Inferior parietal cortex (tissue), 1 donor: Measurements from ENCODE around the gene DMRT1.
A peak's percentile ranks its signal among the peaks of the same experiment; 100 is the strongest.

Experiments used
- DNase-seq: peaks from one replicate; pipeline ENCODE4 v3.0.0-alpha.2; 2016; ENCODE audit errors: extremely low spot score

The DMRT1 gene

GRCh38 chr9:841371-842209, at the start of gene DMRT1:
Gene DMRT1 (plus strand): TSS chr9:841697. CDS start chr9:841839, 142 bp downstream.
- no peak for DNase-seq

- no peak for DNase-seq
Observed at GRCh38 chr9:792331-793260, 48.9 kb upstream of the DMRT1 start.

GRCh38 chr9:794386-794785, 47.1 kb upstream of the DMRT1 start:
- no peak for DNase-seq

GRCh38 chr9:795869-796268, 45.6 kb upstream of the DMRT1 start:
- DNase-seq: no peak

- DNase-seq: no peak
Observed at GRCh38 chr9:800591-801150, 40.8 kb upstream of the DMRT1 start.

- no peak for DNase-seq
Observed at GRCh38 chr9:801399-802071, 40.0 kb upstream of the DMRT1 start.

- DNase-seq: no peak
Observed at GRCh38 chr9:804026-804425, 37.5 kb upstream of the DMRT1 start.

GRCh38 chr9:805151-805550, 36.3 kb upstream of the DMRT1 start:
- DNase-seq: no peak

- peak; percentile 67 for DNase-seq
Observed at GRCh38 chr9:806285-807156, 35.0 kb upstream of the DMRT1 start.

GRCh38 chr9:811106-811531, 30.4 kb upstream of the DMRT1 start:
- DNase-seq: no peak

- DNase-seq: no peak
Observed at GRCh38 chr9:818958-819357, 22.5 kb upstream of the DMRT1 start.

GRCh38 chr9:826500-827280, 14.8 kb upstream of the DMRT1 start:
- DNase-seq: no peak

- DNase-seq: no peak
Observed at GRCh38 chr9:840343-840742, 1.2 kb upstream of the DMRT1 start.

- no peak for DNase-seq
Observed at GRCh38 chr9:842635-843426, 1.3 kb downstream of the DMRT1 start.

- DNase-seq: no peak
Observed at GRCh38 chr9:843427-843785, 1.9 kb downstream of the DMRT1 start.

- DNase-seq: no peak
Observed at GRCh38 chr9:846852-847251, 5.4 kb downstream of the DMRT1 start.

GRCh38 chr9:847505-847904, 6.0 kb downstream of the DMRT1 start:
- DNase-seq: no peak

- no peak for DNase-seq
Observed at GRCh38 chr9:849431-849830, 7.9 kb downstream of the DMRT1 start.

- DNase-seq: no peak
Observed at GRCh38 chr9:852539-852938, 11.0 kb downstream of the DMRT1 start.
